H1 (cell line): ENCODE measurements around the gene CELF4. TPM values are rescaled to one million over a fixed set of nuclear protein-coding genes. Genes with fewer than 3 reads are reported as not detected.

Experiments used
- CTCF ChIA-PET: fragments of 300-600 bp; sonication (Branson Sonifier 250); formaldehyde crosslinking; loops from one replicate; lab custom pipeline; 2021; ENCODE audit not compliant: partially characterized antibody; lab: Charles Lee
- POLR2A ChIA-PET: fragments of 300-600 bp; sonication (Branson Sonifier 250); formaldehyde crosslinking; loops from one replicate; lab custom pipeline; 2021; ENCODE audit warnings: inconsistent platforms; ENCODE audit not compliant: partially characterized antibody; lab: Charles Lee
- DNase-seq, 2 experiments: peaks; one replicate each; pipeline versions ENCODE4 v3.0.0 to v3.0.0-alpha.2; 2010 to 2022; ENCODE audit warnings: low spot score in 2 of 2, low read depth in 1 of 2, mixed read lengths in 1 of 2
- FAIRE-seq: peaks from 2 replicates; lab custom pipeline; 2011; peaks lifted over from hg19 to GRCh38; lab: Jason Lieb, UNC
- H2AFZ ChIP-seq: 2 replicates; pipeline ENCODE4 v1.8.1; 2012; ENCODE audit warnings: low read length, inconsistent platforms
- H2AK5ac ChIP-seq: 2 replicates; pipeline ENCODE4 v1.6.1; 2013; ENCODE audit warnings: low read depth, low read length
- H2BK120ac ChIP-seq: replicated peaks from 2 replicates; pipeline ENCODE3; 2013; ENCODE audit warnings: low read depth, low read length, inconsistent platforms
- H2BK12ac ChIP-seq: 2 replicates; pipeline ENCODE4 v1.6.1; 2013; ENCODE audit warnings: low read depth, low read length
- H2BK15ac ChIP-seq: 2 replicates; pipeline ENCODE4 v1.6.1; 2013; ENCODE audit warnings: low read length
- H2BK20ac ChIP-seq: 2 replicates; pipeline ENCODE4 v1.6.1; 2013; ENCODE audit warnings: low read length
- H2BK5ac ChIP-seq: 2 replicates; pipeline ENCODE4 v1.6.1; 2013; ENCODE audit warnings: low read depth, low read length
- H3K14ac ChIP-seq: 2 replicates; pipeline ENCODE4 v1.6.1; 2013; ENCODE audit warnings: inconsistent platforms; ENCODE audit not compliant: insufficient read length
- H3K18ac ChIP-seq: 2 replicates; pipeline ENCODE4 v1.6.1; 2013; ENCODE audit warnings: low read length; ENCODE audit errors: extremely low read depth
- H3K23ac ChIP-seq: 2 replicates; pipeline ENCODE4 v1.6.1; 2013; ENCODE audit warnings: inconsistent platforms; ENCODE audit not compliant: insufficient read length
- H3K23me2 ChIP-seq: 2 replicates; pipeline ENCODE4 v1.6.1; 2013; ENCODE audit warnings: low read depth, low read length
- H3K27ac ChIP-seq: 2 replicates; pipeline ENCODE4 v1.6.1; 2011; ENCODE audit warnings: low read depth, low read length, inconsistent platforms
- H3K27me3 ChIP-seq, 4 experiments: replicated peaks in 1 of 4; 1 replicate in 1 of 4; 2 replicates in 3 of 4; pipeline versions ENCODE4 v1.6.1 to v1.8.1; 2011 to 2013; ENCODE audit warnings: low read length in 3 of 4, mild to moderate bottlenecking in 3 of 4, inconsistent platforms in 2 of 4, mixed read lengths in 2 of 4, moderate library complexity in 1 of 4; ENCODE audit not compliant: control insufficient read depth in 3 of 4, insufficient read depth in 3 of 4; ENCODE audit errors: extremely low read depth in 1 of 4
- H3K36me3 ChIP-seq, 4 experiments: 2 replicates each; pipeline versions ENCODE4 v1.6.1 to v1.8.1; 2011 to 2013; ENCODE audit warnings: mild to moderate bottlenecking in 4 of 4, low read length in 3 of 4, moderate library complexity in 2 of 4, control low read depth in 1 of 4, inconsistent platforms in 1 of 4; ENCODE audit not compliant: insufficient read depth in 4 of 4, control insufficient read depth in 2 of 4
- H3K4ac ChIP-seq: replicated peaks from 2 replicates; pipeline ENCODE3; 2013; ENCODE audit warnings: low read length, low read depth, mixed read lengths, inconsistent platforms; ENCODE audit not compliant: insufficient read length
- H3K4me1 ChIP-seq, 4 experiments: replicated peaks in 1 of 4; 1 replicate in 1 of 4; 2 replicates in 3 of 4; pipeline versions ENCODE4 v1.6.1 to v1.8.1; 2011 to 2013; ENCODE audit warnings: low read length in 3 of 4, inconsistent platforms in 2 of 4, mixed read lengths in 1 of 4; ENCODE audit not compliant: insufficient read depth in 4 of 4, control insufficient read depth in 3 of 4
- H3K4me2 ChIP-seq, 2 experiments: 2 replicates each; pipeline versions ENCODE4 v1.6.1 to v1.8.1; 2011 to 2013; ENCODE audit warnings: low read depth in 2 of 2, low read length in 2 of 2, control low read depth in 1 of 2, inconsistent platforms in 1 of 2, mild to moderate bottlenecking in 1 of 2; ENCODE audit not compliant: insufficient read depth in 1 of 2
- H3K4me3 ChIP-seq, 4 experiments: fragments of 200-600, 300-600 bp in 1 of 4; sonication (generic), shearing (Covaris generic), sonication (Bioruptor Twin) in 1 of 4; 2 replicates each; pipeline versions ENCODE4 v1.5.1 to v1.8.1; 2011 to 2016; ENCODE audit warnings: low read length in 4 of 4, low read depth in 3 of 4, control low read depth in 2 of 4, inconsistent platforms in 2 of 4, mild to moderate bottlenecking in 2 of 4, mixed read lengths in 1 of 4, moderate library complexity in 1 of 4; ENCODE audit not compliant: insufficient read depth in 2 of 4; ENCODE audit errors: extremely low read depth in 1 of 4
- H3K56ac ChIP-seq: replicated peaks from 2 replicates; pipeline ENCODE3; 2013; ENCODE audit warnings: low read depth, mild to moderate bottlenecking, mixed read lengths, low read length, inconsistent platforms; ENCODE audit not compliant: insufficient read length
- H3K79me1 ChIP-seq: 2 replicates; pipeline ENCODE4 v1.6.1; 2013; ENCODE audit warnings: low read depth, low read length, control low read depth
- H3K79me2 ChIP-seq, 2 experiments: 2 replicates each; pipeline versions ENCODE4 v1.6.1 to v1.8.1; 2012 to 2013; ENCODE audit warnings: low read length in 2 of 2, mild to moderate bottlenecking in 2 of 2, inconsistent platforms in 1 of 2; ENCODE audit not compliant: insufficient read depth in 2 of 2, control insufficient read depth in 1 of 2
- H3K9ac ChIP-seq, 4 experiments: replicated peaks in 1 of 4; 1 replicate in 1 of 4; 2 replicates in 3 of 4; pipeline versions ENCODE4 v1.6.1 to v1.8.1; 2011 to 2013; ENCODE audit warnings: low read depth in 3 of 4, low read length in 3 of 4, control low read depth in 2 of 4, mild to moderate bottlenecking in 2 of 4, moderate library complexity in 2 of 4, inconsistent platforms in 1 of 4; ENCODE audit errors: extremely low read depth in 1 of 4
- H3K9me3 ChIP-seq, 2 experiments: 2 replicates each; pipeline versions ENCODE4 v1.6.1 to v1.8.1; 2012 to 2013; ENCODE audit warnings: mild to moderate bottlenecking in 2 of 2, moderate library complexity in 2 of 2, control low read depth in 1 of 2, inconsistent platforms in 1 of 2, low read depth in 1 of 2, low read length in 1 of 2, mixed read lengths in 1 of 2; ENCODE audit not compliant: insufficient read depth in 2 of 2
- H4K20me1 ChIP-seq, 2 experiments: replicated peaks in 1 of 2; 2 replicates each; pipeline versions ENCODE3 to v1.8.1; 2011 to 2013; ENCODE audit warnings: inconsistent platforms in 2 of 2, low read length in 2 of 2, mild to moderate bottlenecking in 1 of 2; ENCODE audit not compliant: insufficient read depth in 2 of 2, control insufficient read depth in 1 of 2
- H4K5ac ChIP-seq: 2 replicates; pipeline ENCODE4 v1.6.1; 2013; ENCODE audit warnings: low read length, low read depth, mixed read lengths, inconsistent platforms; ENCODE audit not compliant: insufficient read length
- H4K8ac ChIP-seq: 2 replicates; pipeline ENCODE4 v1.8.0; 2013; ENCODE audit warnings: mild to moderate bottlenecking, moderate library complexity, low read length, inconsistent platforms; ENCODE audit not compliant: insufficient read depth; ENCODE audit errors: extremely low read depth
- H4K91ac ChIP-seq: replicated peaks from 2 replicates; pipeline ENCODE3; 2013; ENCODE audit warnings: low read length, mixed read lengths, inconsistent platforms; ENCODE audit not compliant: insufficient read length
- CBX5 ChIP-seq: fragments of 300-800, 300-1000 bp; sonication (generic); IDR thresholded peaks from 2 replicates; pipeline ENCODE4 v1.7.1; 2016; ENCODE audit warnings: antibody characterized with exemption, low read length, low read depth
- HDAC6 ChIP-seq: IDR thresholded peaks from one replicate; pipeline ENCODE4 v1.7.1; 2012; ENCODE audit warnings: low read depth, mild to moderate bottlenecking, inconsistent platforms, low read length, moderate library complexity
- MAFK ChIP-seq: IDR thresholded peaks from 2 replicates; pipeline ENCODE4 v1.6.1; 2012; ENCODE audit warnings: low read depth, mild to moderate bottlenecking, improper control_type of control experiment, low read length
- PHF8 ChIP-seq: fragments of 200-600 bp; sonication (generic); conservative IDR thresholded peaks from 2 replicates; pipeline ENCODE4 v1.7.1; 2012; ENCODE audit warnings: low read depth, mild to moderate bottlenecking, inconsistent platforms, low read length, moderate library complexity
- RXRA ChIP-seq: IDR thresholded peaks from 2 replicates; pipeline ENCODE4 v1.6.1; 2011; ENCODE audit warnings: low read depth, mild to moderate bottlenecking, low read length, moderate library complexity; ENCODE audit not compliant: insufficient read depth
- SIRT6 ChIP-seq: IDR thresholded peaks from one replicate; pipeline ENCODE4 v1.7.1; 2012; ENCODE audit warnings: low read length, inconsistent platforms
- SIX5 ChIP-seq: IDR thresholded peaks from 2 replicates; pipeline ENCODE4 v1.6.1; 2011; ENCODE audit warnings: mild to moderate bottlenecking, low read depth, low read length
- TBP ChIP-seq: IDR thresholded peaks from 2 replicates; pipeline ENCODE4 v1.6.1; 2011; ENCODE audit warnings: low read depth, low read length, improper control_type of control experiment
- TEAD4 ChIP-seq: IDR thresholded peaks from 2 replicates; pipeline ENCODE4 v1.6.1; 2012; ENCODE audit warnings: low read depth, low read length, inconsistent platforms, mixed read lengths
- YY1 ChIP-seq: IDR thresholded peaks from 2 replicates; pipeline ENCODE4 v1.6.1; 2011; ENCODE audit warnings: low read depth, mild to moderate bottlenecking, low read length
- WGBS, 2 experiments: shearing (Covaris generic) in 1 of 2; methylation state at CpG; one replicate each; pipeline versions ENCODE4 v1.1.6 to v1.1.7; 2013 to 2015; ENCODE audit warnings: low lambda C conversion rate in 2 of 2, mixed read lengths in 2 of 2, inconsistent platforms in 1 of 2, low coverage in 1 of 2, missing lambda C conversion rate in 1 of 2; ENCODE audit not compliant: insufficient replicate concordance in 2 of 2, insufficient coverage in 1 of 2, insufficient read length in 1 of 2; ENCODE audit errors: extremely low coverage in 1 of 2, missing lambda C conversion rate in 1 of 2; 5-methylcytosine and 5-hydroxymethylcytosine counted together
- polyA plus RNA-seq, 7 experiments: library from polyadenylated mRNA; depleted of rRNA in 3 of 7; stranded (reverse) in 5 of 7; unstranded in 2 of 7; fragments of >200 nt in 5 of 7; fragments of 200-250 nt in 2 of 7; gene quantifications; 1 replicate in 5 of 7; 2 replicates in 1 of 7; 4 replicates in 1 of 7; pipeline versions ENCODE4 v1.2.1 to v1.2.3, GENCODE V29; 2011 to 2013; ENCODE audit warnings: missing spikeins in 2 of 7, mixed read lengths in 2 of 7
- total RNA-seq: library from RNA; stranded (reverse); fragmentation: NEBNext Ultra II Directional; extraction: Animal tissue kit (Norgen Biotek cat#: 25700); gene quantifications from 2 replicates; pipeline ENCODE4 v1.2.1, GENCODE V29; 2021
- TF ChIP-seq, protein P1 (sequence below): IDR thresholded peaks from 2 replicates; pipeline ENCODE4 v1.6.1; 2012; ENCODE audit warnings: inconsistent platforms

The CELF4 gene
- total and polyA plus RNA-seq, 2 of the 8 experiments (the other 6 are each of a cell fraction or from before 2014, with no cell fraction given) = 1.6 to 3.4 TPM

DNA sequence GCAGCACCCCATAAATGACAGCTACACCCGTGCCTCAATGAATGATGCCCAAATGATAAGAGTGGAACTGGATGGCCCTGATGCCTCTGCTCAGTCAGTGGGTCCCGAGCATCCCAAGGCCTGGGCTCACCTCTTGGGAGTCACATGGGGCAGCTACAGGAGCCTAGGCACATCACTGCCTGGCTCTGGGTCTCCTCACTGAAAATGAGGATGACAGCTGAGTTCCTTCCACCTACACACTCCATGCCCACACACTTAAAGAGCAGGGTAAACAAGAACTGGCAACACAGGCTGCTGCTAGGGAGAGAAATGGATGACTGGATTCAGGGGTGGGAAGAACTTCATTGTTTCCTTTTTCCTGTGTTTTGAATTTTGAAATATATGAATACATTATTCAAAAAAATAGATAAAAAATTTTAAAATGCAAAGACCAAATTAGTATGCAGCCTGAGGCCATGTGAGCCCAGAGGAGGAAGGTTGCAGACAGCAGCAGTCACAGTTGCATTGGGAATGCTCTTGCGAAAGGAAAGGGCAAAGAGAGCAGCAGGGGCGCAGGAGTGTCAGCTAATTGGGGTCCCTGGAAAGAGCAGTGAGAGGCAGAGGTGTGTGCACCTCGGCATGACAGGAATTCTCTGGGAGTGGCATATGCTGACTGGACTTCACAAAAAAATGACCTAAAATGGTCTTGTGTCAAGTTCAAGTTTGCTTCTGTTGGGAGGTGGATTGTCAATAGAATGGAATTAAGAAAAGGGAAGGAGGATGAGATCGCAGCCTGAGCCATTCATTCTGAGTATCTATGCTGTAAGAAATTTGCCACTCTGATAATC is 327.1 kb downstream of the CELF4 start:
- FAIRE-seq (no peak), DNase-seq (no peak)
- Histone ChIP-seq H3K27ac (no peak overlapping the region), H2BK20ac (no peak overlapping the region), H4K91ac (no peak overlapping the region), H4K8ac (no peak overlapping the region), H3K14ac (no peak overlapping the region), H2AFZ (no peak overlapping the region), H3K56ac (no peak overlapping the region), H3K4me1 (no peaks in the 10 kb centered on the region), H3K4ac (no peak overlapping the region), H2BK5ac (no peak overlapping the region), H3K18ac (no peak overlapping the region), H4K5ac (no peak overlapping the region), H3K36me3 (no peaks in the 10 kb centered on the region), H3K23me2 (no peaks in the 10 kb centered on the region), H3K79me2 (no peaks in the 10 kb centered on the region), H2AK5ac (no peak overlapping the region), H2BK15ac (no peak overlapping the region), H3K79me1 (no peaks in the 10 kb centered on the region), H2BK120ac (no peak overlapping the region), H3K9ac (no peak overlapping the region), H3K9me3 (no peaks in the 10 kb centered on the region), H2BK12ac (no peak overlapping the region), H3K23ac (no peak overlapping the region), H3K4me2 (no peak overlapping the region), H3K27me3 (no peaks in the 10 kb centered on the region; a peak in 2 of 7 replicates), H3K4me3 (no peak overlapping the region), H4K20me1 (peaks cover 0 to 3% of the 10 kb centered on the region in 2 experiments)
- 84% methylated on average over 6 of the region's 6 CpGs; no CpG with 5 or more reads in 1 of the 2 experiments for WGBS, 2 experiments
- ChIA-PET POLR2A (interaction anchor here (0.9 kb wide), 1 partner anchor 10 kb away, joined by 3 read pairs; no protein-coding TSS in a partner anchor), CTCF (interaction anchor here (0.9 to 1.8 kb wide), 6 partner anchors 12 to 104 kb away, joined by 3 to 8 read pairs (median 4); no protein-coding TSS in a partner anchor)
- no peak for TF ChIP-seq RXRA
- no peak for TF ChIP-seq HDAC6
- TF ChIP-seq MAFK = no peak
- TF ChIP-seq SIX5 = no peak
- no peak for TF ChIP-seq TEAD4
- TF ChIP-seq SIRT6 = no peak
- TF ChIP-seq, protein P1, sequence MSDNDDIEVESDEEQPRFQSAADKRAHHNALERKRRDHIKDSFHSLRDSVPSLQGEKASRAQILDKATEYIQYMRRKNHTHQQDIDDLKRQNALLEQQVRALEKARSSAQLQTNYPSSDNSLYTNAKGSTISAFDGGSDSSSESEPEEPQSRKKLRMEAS = no peak
- no peak for TF ChIP-seq PHF8
- TF ChIP-seq YY1 = no peak
- TF ChIP-seq TBP = no peak
- TF ChIP-seq CBX5 = no peak
